HFFc6 (cell line): ENCODE data around the gene C16orf90. TPM values are rescaled to one million over a fixed set of nuclear protein-coding genes. Genes with fewer than 3 reads are reported as not detected.

Source experiments
- DNase-seq: peaks from one replicate; pipeline ENCODE4 v3.0.0-alpha.2; 2018
- H3K27ac Mint-ChIP-seq: 2 replicates; pipeline ENCODE4 v1.8.0; 2020; ENCODE audit warnings: mild to moderate bottlenecking, mixed read lengths
- H3K27me3 Mint-ChIP-seq: 2 replicates; pipeline ENCODE4 v1.8.0; 2021; ENCODE audit warnings: mild to moderate bottlenecking, moderate library complexity, mixed read lengths; ENCODE audit not compliant: insufficient read depth
- H3K36me3 Mint-ChIP-seq: 2 replicates; pipeline ENCODE4 v1.8.0; 2021; ENCODE audit warnings: low read depth, mixed read lengths
- H3K4me1 Mint-ChIP-seq: 2 replicates; pipeline ENCODE4 v1.8.0; 2020; ENCODE audit warnings: low read depth, mixed read lengths
- H3K4me3 Mint-ChIP-seq: 2 replicates; pipeline ENCODE4 v1.8.0; 2020; ENCODE audit warnings: mild to moderate bottlenecking, moderate library complexity, mixed read lengths
- H3K9me3 Mint-ChIP-seq: 2 replicates; pipeline ENCODE4 v1.8.0; 2020; ENCODE audit warnings: mild to moderate bottlenecking, mixed read lengths
- CTCF ChIP-seq: fragments of 200-600 bp; sonication (generic); IDR thresholded peaks from 2 replicates; pipeline ENCODE4 v1.5.0; 2021; ENCODE audit warnings: antibody characterized with exemption, mild to moderate bottlenecking
- total RNA-seq, 6 experiments: library from RNA; stranded (reverse); fragmentation: NEBNext Ultra II Directional; extraction: Animal tissue kit (Norgen Biotek cat#: 25700); gene quantifications; 2 replicates in 1 of 6; 3 replicates in 5 of 6; pipeline ENCODE4 v1.2.3, GENCODE V29; 2021

C16orf90 gene
- total RNA-seq, 6 experiments from 2014 or later: not detected

- peaks cover 3% of the 10 kb centered on the region for H3K27me3 Mint-ChIP-seq
- H3K9me3 Mint-ChIP-seq: no peaks in the 10 kb centered on the region
- H3K36me3 Mint-ChIP-seq: peaks cover 27% of the 10 kb centered on the region
- TF ChIP-seq CTCF: no peak
- no peak overlapping the region for H3K4me3 Mint-ChIP-seq
- H3K27ac Mint-ChIP-seq: no peak overlapping the region; the same call in 1 of the 2 replicates
- no peak for DNase-seq
- peaks cover 33% of the 10 kb centered on the region for H3K4me1 Mint-ChIP-seq
Observed at GRCh38 chr16:3468501-3468900, 26.8 kb downstream of the C16orf90 start.

- DNase-seq: peak; percentile 32
- no peak for TF ChIP-seq CTCF
- H3K9me3 Mint-ChIP-seq: no peaks in the 10 kb centered on the region
- H3K27me3 Mint-ChIP-seq: peaks cover 2% of the 10 kb centered on the region; the same call in 1 of the 2 replicates
- peaks cover 28% of the 10 kb centered on the region for H3K4me1 Mint-ChIP-seq
- H3K4me3 Mint-ChIP-seq: no peak overlapping the region
- H3K36me3 Mint-ChIP-seq: peaks cover 21% of the 10 kb centered on the region
- peak overlapping the region; percentile 8; the same call in 1 of the 2 replicates for H3K27ac Mint-ChIP-seq
Observed at GRCh38 chr16:3467921-3468320, 27.4 kb downstream of the C16orf90 start.

- no peak for TF ChIP-seq CTCF
- Mint-ChIP-seq H3K27me3 (peaks cover 2% of the 10 kb centered on the region; the same call in 1 of the 2 replicates), H3K4me3 (no peak overlapping the region), H3K27ac (no peak overlapping the region), H3K4me1 (peaks cover 28% of the 10 kb centered on the region), H3K9me3 (no peaks in the 10 kb centered on the region), H3K36me3 (peaks cover 20% of the 10 kb centered on the region)
- DNase-seq: no peak
Observed at GRCh38 chr16:3467182-3467581, 28.1 kb downstream of the C16orf90 start.

GRCh38 chr16:3465911-3466584 is 29.2 kb downstream of the C16orf90 start:
- Mint-ChIP-seq H3K36me3 (peaks cover 20% of the 10 kb centered on the region), H3K27ac (no peak overlapping the region), H3K27me3 (peaks cover 2% of the 10 kb centered on the region; the same call in 1 of the 2 replicates), H3K9me3 (no peaks in the 10 kb centered on the region), H3K4me3 (no peak overlapping the region), H3K4me1 (peaks cover 37% of the 10 kb centered on the region)
- TF ChIP-seq CTCF: no peak
- DNase-seq: no peak

GRCh38 chr16:3465301-3465700 is 30.0 kb downstream of the C16orf90 start:
- no peak for DNase-seq
- H3K9me3 Mint-ChIP-seq: no peaks in the 10 kb centered on the region
- peaks cover 43% of the 10 kb centered on the region for H3K4me1 Mint-ChIP-seq
- TF ChIP-seq CTCF: no peak
- peaks cover 20% of the 10 kb centered on the region for H3K36me3 Mint-ChIP-seq
- no peak overlapping the region for H3K27ac Mint-ChIP-seq
- H3K27me3 Mint-ChIP-seq: peaks cover 2% of the 10 kb centered on the region; the same call in 1 of the 2 replicates
- H3K4me3 Mint-ChIP-seq: no peak overlapping the region
